ENCODE measurements around the gene ZNF208.

Gene ZNF208

DNA sequence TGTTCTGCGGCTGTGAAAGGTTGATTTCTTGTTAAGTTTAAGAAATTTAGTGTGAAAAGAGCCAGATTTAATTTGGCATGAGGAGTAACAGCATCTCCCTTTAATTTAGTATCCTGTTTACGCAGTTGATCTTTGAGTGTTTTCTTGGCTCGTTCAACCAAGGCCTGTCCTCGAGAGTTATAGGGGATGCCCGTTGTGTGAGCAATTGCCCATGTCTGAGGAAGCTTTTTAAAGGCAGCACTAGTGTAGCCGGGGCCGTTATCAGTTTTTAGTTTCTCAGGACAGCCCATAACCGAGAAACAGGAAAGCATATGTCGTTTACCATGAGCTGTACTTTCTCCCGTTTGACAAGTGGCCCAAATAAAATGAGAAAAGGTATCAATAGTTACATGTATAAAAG is 127.2 kb downstream of the ZNF208 start:
- DNase-seq, result no peak

Data from activated CD4-positive, CD25-positive, alpha-beta regulatory T cell treated with anti-CD3 and anti-CD28 coated beads, Interleukin-2, amount 50 U/mL, for 72 hours (primary cell).